Motor neuron (in vitro differentiated cells): ENCODE results near the gene NDE1. TPM values are rescaled to one million over a fixed set of nuclear protein-coding genes. Genes with fewer than 3 reads are reported as not detected.
"Not testable (repeated sequence)": the region's sequence is repeated elsewhere in the genome, so short reads cannot be mapped to it uniquely, and the experiment has no call there.

Experiments used
- ATAC-seq, 8 experiments: fragments of 200-7000 bp; cut with Tn5 transposase; replicated peaks in 6 of 8; 2 replicates each; pipeline ENCODE4 v1.8.0; 2021; ENCODE audit warnings: mild to moderate bottlenecking in 8 of 8, moderate library complexity in 8 of 8
- H3K27ac ChIP-seq, 2 donors: fragments of 250-450 bp; sonication (Bioruptor Pico); 2 replicates each; pipeline ENCODE4 v1.9.0; 2021; ENCODE audit warnings: antibody characterized with exemption in 2 of 2, mild to moderate bottlenecking in 2 of 2, moderate library complexity in 1 of 2
- H3K4me1 ChIP-seq, 2 donors: fragments of 250-450 bp; sonication (Bioruptor Pico); replicated peaks in 1 of 2; 2 replicates each; pipeline ENCODE4 v1.6.1; 2021; ENCODE audit warnings: antibody characterized with exemption in 2 of 2, mild to moderate bottlenecking in 2 of 2, moderate library complexity in 1 of 2
- H3K4me3 ChIP-seq, 5 donors: fragments of 250-450 bp; sonication (Bioruptor Pico); 2 replicates each; pipeline ENCODE4 v1.9.0; 2021; ENCODE audit warnings: antibody characterized with exemption in 5 of 5, mild to moderate bottlenecking in 5 of 5, moderate library complexity in 4 of 5
- WGBS, 10 experiments: fragments of 450-650 bp; shearing (Covaris generic); methylation state at CpG; one replicate each; pipeline ENCODE4 v1.0.0; 2022; 5-methylcytosine and 5-hydroxymethylcytosine counted together
- in situ Hi-C, 9 experiments: fragments of 400-800 bp; cut with MboI; loops; one replicate each; pipeline ENCODE4 v1.15.0; 2021; ENCODE audit warnings: low sequenced_read_pairs in 9 of 9, low pct_unique_long_range_greater_than_20kb in 2 of 9; ENCODE audit not compliant: unreplicated experiment in 9 of 9
- total RNA-seq, 8 experiments: library from RNA; unstranded; fragments of 300-600 nt; gene quantifications; 2 replicates each; pipeline versions ENCODE4 v1.2.3 to v1.2.4, GENCODE V29; 2022

The NDE1 gene
- total RNA-seq, 8 experiments from 2014 or later: 7.5 to 36.3 (median 14.4) TPM

GRCh38 chr16:15647294-15648014 is 2.6 kb upstream of the NDE1 start:
- Histone ChIP-seq H3K27ac (no peak overlapping the region), H3K4me1 (peaks cover 2 to 6% of the 10 kb centered on the region in 2 donors), H3K4me3 (no peak overlapping the region)
- WGBS, 10 experiments: 64 to 94% (median 82%) methylated on average over 3 to 5 of the region's 7 CpGs; no CpG with 5 or more reads in 1 of the 10 experiments
- in situ Hi-C loops: no loop called here
- ATAC-seq: no peak

- 72 to 100% (median 89%) methylated on average over 1 to 8 of the region's 9 CpGs; no CpG with 5 or more reads in 1 of the 10 experiments for WGBS, 10 experiments
- H3K4me1 ChIP-seq: peaks cover 2 to 6% of the 10 kb centered on the region in 2 donors
- ATAC-seq: no peak
- no peak overlapping the region for H3K27ac ChIP-seq
- no peak overlapping the region for H3K4me3 ChIP-seq
- in situ Hi-C loops: no loop called here
Observed at GRCh38 chr16:15648135-15648730, 1.8 kb upstream of the NDE1 start.

GRCh38 chr16:15649311-15649710 is 734 bp upstream of the NDE1 start:
- H3K4me1 ChIP-seq, H3K27ac ChIP-seq, in situ Hi-C loops, ATAC-seq: not testable (repeated sequence)
- 0 to 100% (median 89%) methylated on average over 1 to 13 of the region's 17 CpGs; no CpG with 5 or more reads in 3 of the 10 experiments for WGBS, 10 experiments
- H3K4me3 ChIP-seq: peak overlapping the region in 3 of 5 donors; percentile 61 to 82 (median 81)

GRCh38 chr16:15649727-15650018 is 372 bp upstream of the NDE1 start:
- ATAC-seq: peak in 2 of 8 experiments; percentile 2 to 10
- Histone ChIP-seq H3K4me1 (peaks cover 0 to 2% of the 10 kb centered on the region in 2 donors), H3K4me3 (peak overlapping the region; percentile 52 to 82 (median 61)), H3K27ac (no peak overlapping the region)
- in situ Hi-C loops: loop anchor here in 1 of 9 experiments (25.0 kb wide), 1 partner anchor 113 kb away; no protein-coding TSS in a partner anchor
- WGBS, 10 experiments: 0 to 5% (median 0%) methylated on average over 1 to 5 of the region's 14 CpGs; no CpG with 5 or more reads in 7 of the 10 experiments

GRCh38 chr16:15650698-15651171 is 690 bp downstream of the NDE1 start:
- in situ Hi-C loops: loop anchor here in 1 of 9 experiments (25.0 kb wide), 1 partner anchor 112 kb away; no protein-coding TSS in a partner anchor
- Histone ChIP-seq H3K27ac (no peak overlapping the region), H3K4me1 (peaks cover 0 to 2% of the 10 kb centered on the region in 2 donors), H3K4me3 (peak overlapping the region; percentile 52 to 82 (median 61))
- peak in 3 of 8 experiments; percentile 5 to 10 (median 9) for ATAC-seq
- 0 to 20% (median 5%) methylated on average over 1 to 5 of the region's 18 CpGs; no CpG with 5 or more reads in 3 of the 10 experiments for WGBS, 10 experiments

GRCh38 chr16:15652293-15653001 is 2.4 kb downstream of the NDE1 start:
- H3K4me3 ChIP-seq: no peak overlapping the region
- no peak for ATAC-seq
- WGBS, 10 experiments: 61 to 100% (median 95%) methylated on average over 1 to 11 of the region's 14 CpGs; no CpG with 5 or more reads in 1 of the 10 experiments
- no peak overlapping the region for H3K27ac ChIP-seq
- in situ Hi-C loops: loop anchor here in 1 of 9 experiments (25.0 kb wide), 1 partner anchor 110 kb away; no protein-coding TSS in a partner anchor
- H3K4me1 ChIP-seq: peaks cover 0 to 2% of the 10 kb centered on the region in 2 donors

GRCh38 chr16:15653227-15653626 is 3.2 kb downstream of the NDE1 start:
- peaks cover 0 to 2% of the 10 kb centered on the region in 2 donors for H3K4me1 ChIP-seq
- 0 to 50% (median 30%) methylated on average over 2 to 4 of the region's 4 CpGs; no CpG with 5 or more reads in 5 of the 10 experiments for WGBS, 10 experiments
- no peak overlapping the region for H3K4me3 ChIP-seq
- peak in 2 of 8 experiments; percentile 8 to 30 for ATAC-seq
- H3K27ac ChIP-seq: no peak overlapping the region
- in situ Hi-C loops: loop anchor here in 1 of 9 experiments (25.0 kb wide), 1 partner anchor 109 kb away; no protein-coding TSS in a partner anchor

- Histone ChIP-seq H3K4me3 (no peak overlapping the region), H3K27ac (no peak overlapping the region), H3K4me1 (no peaks in the 10 kb centered on the region)
- in situ Hi-C loops: loop anchor here in 1 of 9 experiments (25.0 kb wide), 1 partner anchor 108 kb away; no protein-coding TSS in a partner anchor
- ATAC-seq: no peak
- WGBS, 10 experiments: 46 to 100% (median 78%) methylated on average over 1 to 2 of the region's 2 CpGs; no CpG with 5 or more reads in 2 of the 10 experiments
Observed at GRCh38 chr16:15654591-15654990, 4.5 kb downstream of the NDE1 start.

GRCh38 chr16:15655561-15655960 is 5.5 kb downstream of the NDE1 start:
- not testable (repeated sequence) for H3K4me3 ChIP-seq, H3K27ac ChIP-seq, ATAC-seq, H3K4me1 ChIP-seq
- in situ Hi-C loops: loop anchor here in 1 of 9 experiments (25.0 kb wide), 1 partner anchor 107 kb away; no protein-coding TSS in a partner anchor
- 100% methylated on average over 1 of the region's 6 CpGs; no CpG with 5 or more reads in 9 of the 10 experiments for WGBS, 10 experiments

GRCh38 chr16:15658149-15658548 is 8.1 kb downstream of the NDE1 start:
- Histone ChIP-seq H3K4me1 (no peaks in the 10 kb centered on the region), H3K27ac (no peak overlapping the region), H3K4me3 (no peak overlapping the region)
- no peak for ATAC-seq
- WGBS, 10 experiments: 79 to 100% (median 100%) methylated on average over 1 to 3 of the region's 6 CpGs; no CpG with 5 or more reads in 3 of the 10 experiments
- in situ Hi-C loops: loop anchor here in 1 of 9 experiments (25.0 kb wide), 1 partner anchor 104 kb away; no protein-coding TSS in a partner anchor

GRCh38 chr16:15658556-15658955 is 8.5 kb downstream of the NDE1 start:
- in situ Hi-C loops: loop anchor here in 1 of 9 experiments (25.0 kb wide), 1 partner anchor 104 kb away; no protein-coding TSS in a partner anchor
- Histone ChIP-seq H3K27ac (no peak overlapping the region), H3K4me3 (no peak overlapping the region), H3K4me1 (no peaks in the 10 kb centered on the region)
- WGBS, 10 experiments: 83 to 100% (median 98%) methylated on average over 1 to 5 of the region's 5 CpGs; no CpG with 5 or more reads in 6 of the 10 experiments
- ATAC-seq: no peak

GRCh38 chr16:15660203-15660601 is 10.2 kb downstream of the NDE1 start:
- no peak for ATAC-seq
- no peak overlapping the region for H3K27ac ChIP-seq
- WGBS, 10 experiments: 75 to 100% (median 100%) methylated on average over 1 to 3 of the region's 5 CpGs; no CpG with 5 or more reads in 5 of the 10 experiments
- H3K4me1 ChIP-seq: no peaks in the 10 kb centered on the region
- no peak overlapping the region for H3K4me3 ChIP-seq
- in situ Hi-C loops: loop anchor here in 1 of 9 experiments (25.0 kb wide), 1 partner anchor 102 kb away; no protein-coding TSS in a partner anchor
